ENCODE results near the gene AATK.

The AATK gene, protein sequence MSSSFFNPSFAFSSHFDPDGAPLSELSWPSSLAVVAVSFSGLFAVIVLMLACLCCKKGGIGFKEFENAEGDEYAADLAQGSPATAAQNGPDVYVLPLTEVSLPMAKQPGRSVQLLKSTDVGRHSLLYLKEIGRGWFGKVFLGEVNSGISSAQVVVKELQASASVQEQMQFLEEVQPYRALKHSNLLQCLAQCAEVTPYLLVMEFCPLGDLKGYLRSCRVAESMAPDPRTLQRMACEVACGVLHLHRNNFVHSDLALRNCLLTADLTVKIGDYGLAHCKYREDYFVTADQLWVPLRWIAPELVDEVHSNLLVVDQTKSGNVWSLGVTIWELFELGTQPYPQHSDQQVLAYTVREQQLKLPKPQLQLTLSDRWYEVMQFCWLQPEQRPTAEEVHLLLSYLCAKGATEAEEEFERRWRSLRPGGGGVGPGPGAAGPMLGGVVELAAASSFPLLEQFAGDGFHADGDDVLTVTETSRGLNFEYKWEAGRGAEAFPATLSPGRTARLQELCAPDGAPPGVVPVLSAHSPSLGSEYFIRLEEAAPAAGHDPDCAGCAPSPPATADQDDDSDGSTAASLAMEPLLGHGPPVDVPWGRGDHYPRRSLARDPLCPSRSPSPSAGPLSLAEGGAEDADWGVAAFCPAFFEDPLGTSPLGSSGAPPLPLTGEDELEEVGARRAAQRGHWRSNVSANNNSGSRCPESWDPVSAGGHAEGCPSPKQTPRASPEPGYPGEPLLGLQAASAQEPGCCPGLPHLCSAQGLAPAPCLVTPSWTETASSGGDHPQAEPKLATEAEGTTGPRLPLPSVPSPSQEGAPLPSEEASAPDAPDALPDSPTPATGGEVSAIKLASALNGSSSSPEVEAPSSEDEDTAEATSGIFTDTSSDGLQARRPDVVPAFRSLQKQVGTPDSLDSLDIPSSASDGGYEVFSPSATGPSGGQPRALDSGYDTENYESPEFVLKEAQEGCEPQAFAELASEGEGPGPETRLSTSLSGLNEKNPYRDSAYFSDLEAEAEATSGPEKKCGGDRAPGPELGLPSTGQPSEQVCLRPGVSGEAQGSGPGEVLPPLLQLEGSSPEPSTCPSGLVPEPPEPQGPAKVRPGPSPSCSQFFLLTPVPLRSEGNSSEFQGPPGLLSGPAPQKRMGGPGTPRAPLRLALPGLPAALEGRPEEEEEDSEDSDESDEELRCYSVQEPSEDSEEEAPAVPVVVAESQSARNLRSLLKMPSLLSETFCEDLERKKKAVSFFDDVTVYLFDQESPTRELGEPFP (N-terminal part only)

DNA sequence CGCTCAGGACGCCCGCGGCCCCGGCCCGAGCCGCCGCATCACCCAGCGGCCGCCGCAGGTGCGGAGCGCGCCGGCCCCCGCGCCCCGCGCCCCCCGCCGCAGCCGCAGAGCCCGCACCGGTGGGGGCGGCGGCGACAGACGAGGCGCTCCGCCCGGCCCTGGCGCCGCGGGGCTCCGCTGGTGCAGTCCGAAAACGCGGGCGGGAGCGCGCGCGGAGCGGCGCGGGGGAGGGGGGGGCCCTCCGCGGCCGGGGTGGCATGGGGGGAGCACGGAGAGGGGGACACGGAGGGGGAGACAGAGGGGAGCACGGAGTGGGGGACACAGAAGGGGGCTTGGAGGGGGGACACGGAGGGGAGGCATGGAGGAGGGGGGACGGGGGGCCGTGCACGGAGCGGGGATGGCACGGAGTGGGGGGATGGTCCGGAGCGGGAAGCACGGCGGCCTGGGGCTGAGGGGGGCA lies at the start of gene AATK:
TSS of gene AATK (minus strand) at position 189 of the 460 bp plus-strand sequence. CDS start 229 bp downstream, outside the sequence.
- no peak for DNase-seq (ENCODE audit: low read depth)

DNA sequence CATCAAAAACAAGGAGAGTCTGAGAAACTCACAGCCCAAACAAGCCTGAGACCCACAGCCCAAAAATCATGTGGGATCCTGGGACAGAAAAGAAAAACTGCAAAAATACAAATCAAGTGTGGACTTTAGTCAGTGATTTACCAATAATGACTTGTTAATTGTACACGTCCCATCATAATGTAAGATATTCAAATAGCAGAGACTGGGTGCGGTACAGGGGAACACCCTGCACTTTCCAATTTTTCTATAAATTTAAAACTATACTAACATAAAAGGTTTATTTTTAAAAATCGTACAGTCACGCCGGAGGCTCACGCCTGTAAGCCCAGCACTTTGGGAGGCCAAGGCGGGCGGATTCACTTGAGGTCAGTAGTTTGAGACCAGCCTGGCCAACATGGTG lies 48.0 kb upstream of the AATK start:
- DNase-seq (ENCODE audit: low read depth), result no peak

DNA sequence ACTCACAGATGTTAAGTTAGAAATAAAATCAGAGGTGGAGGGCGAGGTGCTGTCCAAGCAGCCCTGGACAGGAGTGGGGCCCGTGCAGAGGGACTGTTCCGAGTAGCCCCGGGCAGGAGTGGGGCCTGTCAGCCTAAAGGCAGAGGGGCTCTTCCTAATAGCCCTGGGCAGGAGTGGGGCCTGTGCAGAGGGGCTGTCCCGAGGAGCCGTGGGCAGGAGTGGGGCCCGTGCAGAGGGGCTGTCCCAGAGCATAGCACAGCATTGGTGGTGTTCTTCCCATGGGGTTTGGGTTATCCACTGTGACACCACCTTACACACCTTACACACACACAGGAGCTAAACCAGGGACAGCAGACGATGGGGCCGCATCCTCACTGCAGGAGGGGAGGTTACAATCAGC lies 46.3 kb upstream of the AATK start:
- no peak for DNase-seq (ENCODE audit: low read depth)

DNA sequence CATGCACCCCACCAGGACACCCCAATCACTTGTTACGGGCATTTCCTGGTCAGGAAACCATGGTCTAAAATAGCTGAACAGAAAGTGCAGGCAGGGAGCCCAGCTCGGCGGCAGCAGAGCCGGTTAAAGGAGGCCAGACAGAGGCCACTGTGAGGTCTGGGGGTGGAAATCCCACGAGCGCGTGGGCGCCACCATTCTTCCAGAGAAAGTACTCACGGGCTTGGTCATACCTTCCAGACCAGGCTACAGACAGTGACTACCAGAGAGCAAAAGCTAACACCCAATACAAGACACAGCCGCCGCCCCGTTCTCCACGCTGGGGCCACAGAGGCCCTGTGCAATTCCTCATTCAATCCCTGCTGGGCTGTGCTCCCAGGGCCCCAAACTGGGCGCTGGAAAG lies 44.8 kb upstream of the AATK start:
- DNase-seq (ENCODE audit: low read depth), result no peak

DNA sequence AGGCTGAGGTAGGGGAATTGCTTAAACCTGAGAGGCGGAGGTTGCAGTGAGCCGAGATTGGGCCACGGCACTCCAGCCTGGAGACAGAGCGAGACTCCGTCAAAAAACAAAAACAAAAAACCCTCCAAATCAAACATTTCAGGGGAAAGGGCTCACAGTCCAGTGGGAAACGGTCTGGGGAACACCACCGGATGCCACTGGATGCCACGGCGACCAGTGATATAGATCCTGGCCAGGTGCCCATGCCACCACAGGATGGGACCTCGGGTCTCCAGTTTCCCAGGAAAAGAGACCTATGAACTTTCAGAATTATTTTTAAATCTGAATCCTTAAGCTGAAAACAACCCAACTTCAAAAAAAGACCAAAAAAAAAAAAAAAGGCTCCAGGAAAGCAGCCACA lies 44.4 kb upstream of the AATK start:
- no peak for DNase-seq (ENCODE audit: low read depth)

DNA sequence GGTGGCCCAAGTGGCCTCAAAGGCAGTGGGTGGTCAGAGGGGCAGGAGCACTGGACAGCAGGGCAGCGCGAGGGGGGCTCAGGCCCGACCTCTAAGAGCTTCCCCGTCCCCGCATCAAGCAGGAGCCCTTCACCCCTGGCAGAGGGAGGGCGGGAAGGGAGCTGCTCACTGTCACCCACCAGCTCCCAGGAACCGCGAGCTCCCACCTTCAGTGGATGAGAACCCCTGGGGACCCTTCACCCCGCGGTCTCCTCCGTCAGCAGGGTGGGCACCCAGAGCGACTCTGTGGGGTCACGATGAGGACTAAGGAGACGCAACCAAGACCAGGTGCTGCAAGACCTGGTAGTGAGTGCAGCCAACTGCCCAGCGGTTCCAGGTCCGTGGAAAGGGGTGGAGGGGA lies 43.1 kb upstream of the AATK start:
- DNase-seq (ENCODE audit: low read depth), result no peak

DNA sequence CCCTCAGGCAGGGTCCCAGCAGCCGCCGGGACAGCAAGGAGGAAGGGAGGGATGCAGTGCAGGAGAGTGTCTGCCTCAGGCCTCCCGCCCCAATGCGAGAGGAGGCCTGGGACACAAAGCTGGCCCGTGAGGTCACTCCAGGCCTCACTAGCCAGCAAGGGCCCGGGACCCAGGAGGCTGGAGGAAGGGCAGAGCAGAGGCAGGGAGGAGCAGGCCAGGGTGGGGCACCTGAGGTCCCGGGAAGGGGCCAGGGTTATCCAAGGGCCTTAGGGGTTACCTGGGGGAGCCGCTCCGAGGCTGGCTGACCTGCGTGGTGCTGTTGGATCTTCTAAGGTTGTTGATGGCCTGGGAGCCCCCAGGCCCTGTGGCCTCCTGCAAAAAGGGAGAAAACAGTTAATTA lies 42.6 kb upstream of the AATK start:
- DNase-seq (ENCODE audit: low read depth), result no peak

DNA sequence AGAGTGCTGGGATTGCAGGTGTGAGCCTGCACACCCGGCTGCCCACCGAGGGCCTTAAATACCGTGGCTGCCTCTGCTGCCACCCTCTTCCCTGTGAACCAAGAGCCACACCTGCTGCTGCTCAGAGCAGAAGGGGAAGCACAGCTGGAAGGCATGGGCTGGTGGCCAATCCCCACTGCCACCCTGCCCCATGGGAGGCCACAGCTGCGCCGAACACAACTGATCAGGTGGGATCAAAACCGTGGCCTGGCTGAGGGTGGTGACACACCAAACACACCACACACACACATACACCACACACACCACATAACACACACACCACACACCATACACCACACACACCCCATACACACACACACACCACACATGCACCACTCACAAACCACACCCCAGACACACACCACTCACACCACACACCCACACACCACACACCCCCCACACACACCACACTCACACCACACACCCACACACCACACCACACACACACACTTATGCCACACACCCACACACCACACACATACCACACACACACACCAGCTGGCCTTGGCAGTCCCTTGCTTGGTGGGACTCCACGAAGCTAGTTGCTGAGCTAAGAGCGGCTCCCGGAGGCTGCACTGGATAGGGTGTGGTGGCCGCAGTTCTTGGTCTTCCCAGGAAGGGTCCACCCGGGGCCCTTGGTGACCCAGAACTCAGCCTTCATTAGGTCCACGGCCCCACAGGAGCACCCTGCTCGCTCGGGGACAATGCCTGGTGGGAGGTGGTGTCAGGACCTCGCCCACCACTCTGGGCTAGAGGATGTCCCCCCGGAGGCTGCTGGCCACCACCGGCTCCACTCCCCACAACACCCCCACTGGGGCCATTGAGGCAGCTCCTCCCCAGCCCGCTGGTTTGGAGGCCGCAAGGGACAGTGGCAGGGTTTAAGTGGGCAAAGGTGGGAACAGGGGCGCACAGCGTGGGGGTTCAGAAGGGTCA lies 41.9 kb upstream of the AATK start:
- no peak for DNase-seq (ENCODE audit: low read depth)

DNA sequence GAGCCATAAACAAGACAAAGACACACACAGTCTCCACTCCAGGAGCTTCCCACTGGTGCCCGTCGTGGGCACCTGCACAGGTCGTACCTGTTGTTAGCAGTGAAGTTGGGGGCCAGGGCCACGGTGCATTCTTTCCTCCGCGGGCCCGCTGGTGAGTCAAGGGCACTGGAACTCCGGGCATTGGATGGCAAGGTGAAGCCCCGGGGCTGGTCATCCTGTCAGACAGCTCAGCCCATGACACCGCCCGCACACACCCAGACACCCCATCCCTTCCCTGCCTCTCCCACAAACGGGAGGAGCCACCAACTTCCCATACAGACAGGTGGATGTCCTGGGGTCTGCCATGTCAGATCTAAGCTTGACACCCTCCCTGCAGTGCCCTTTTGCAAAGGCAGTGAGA lies 40.6 kb upstream of the AATK start:
- no peak for DNase-seq (ENCODE audit: low read depth)

DNA sequence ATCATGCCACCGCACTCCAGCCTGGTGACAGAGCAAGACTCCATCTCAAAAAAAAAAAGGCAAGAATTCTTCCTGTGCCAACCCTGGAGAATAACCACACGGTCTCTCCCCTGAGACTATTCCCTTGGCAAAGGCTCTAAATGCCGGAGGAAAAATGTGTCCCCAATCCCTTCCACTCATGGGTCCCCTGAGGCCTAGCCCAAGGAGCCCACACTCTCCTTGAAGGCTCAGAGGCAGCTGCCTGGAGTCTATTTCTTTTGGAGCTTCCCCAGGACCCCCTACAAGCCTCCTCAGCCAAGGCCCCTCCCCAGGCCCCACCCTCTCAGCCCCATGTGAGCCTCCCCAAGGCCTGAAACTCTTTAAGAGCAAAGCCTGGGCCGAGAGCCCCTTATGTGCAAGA lies 40.1 kb upstream of the AATK start:
- DNase-seq (ENCODE audit: low read depth), result no peak

DNA sequence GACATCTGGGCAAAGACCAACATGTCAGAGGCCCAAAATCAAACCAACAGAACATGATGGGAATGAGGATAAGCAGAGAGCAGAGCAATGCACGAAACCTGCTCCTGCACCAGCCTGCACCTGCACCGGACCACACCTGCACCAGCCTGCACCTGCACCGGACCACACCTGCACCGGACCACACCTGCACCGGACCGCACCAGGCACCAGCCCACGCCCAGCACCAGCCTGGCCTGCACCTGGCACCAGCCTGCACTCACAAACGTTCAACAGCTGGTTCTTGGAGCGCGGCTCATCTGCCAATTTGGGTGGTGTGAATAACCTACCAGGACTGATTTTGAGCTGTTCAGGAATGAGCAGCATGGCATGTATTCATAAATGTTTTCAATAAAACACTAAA lies 38.6 kb upstream of the AATK start:
- no peak for DNase-seq (ENCODE audit: low read depth)

DNA sequence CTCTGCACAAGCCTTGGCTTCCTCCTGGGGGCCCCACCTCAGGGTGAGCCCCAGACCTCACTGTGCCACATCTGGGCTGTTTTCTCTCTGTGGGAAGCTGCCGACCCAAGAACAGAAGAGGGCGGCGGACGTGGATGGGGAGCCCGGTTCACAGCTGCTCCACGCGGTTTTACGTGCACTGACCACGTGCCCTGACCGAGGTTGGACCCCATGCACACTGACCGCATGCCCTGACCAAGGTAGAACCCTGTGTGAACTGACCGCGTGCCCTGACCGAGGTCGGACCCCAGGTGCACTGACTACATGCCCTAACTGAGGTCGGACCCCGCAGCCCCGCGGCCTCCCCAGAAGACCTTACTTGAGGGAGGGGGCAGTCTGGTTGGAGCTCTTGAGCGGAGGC lies 37.1 kb upstream of the AATK start:
- DNase-seq (ENCODE audit: low read depth), result no peak

DNA sequence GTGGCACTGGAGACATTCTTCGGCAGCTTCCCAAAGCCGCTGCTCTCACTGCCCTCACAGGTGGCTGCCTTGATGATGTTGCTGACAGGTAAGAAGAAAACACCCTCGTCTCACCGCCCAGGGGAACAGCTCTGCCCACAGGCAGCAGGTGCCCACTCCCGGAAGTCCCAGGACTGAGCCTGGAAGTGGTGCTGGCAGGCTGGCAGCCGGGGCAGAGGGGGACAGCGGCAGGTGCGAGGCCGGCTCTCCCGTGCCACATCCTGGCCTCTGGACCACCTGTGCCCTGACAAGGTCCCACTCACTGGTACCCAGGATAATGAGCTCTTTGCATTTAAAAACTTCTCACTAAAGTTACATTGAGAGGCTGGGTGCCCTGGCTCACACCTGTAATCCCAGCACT lies 36.3 kb upstream of the AATK start:
- DNase-seq (ENCODE audit: low read depth), result no peak

DNA sequence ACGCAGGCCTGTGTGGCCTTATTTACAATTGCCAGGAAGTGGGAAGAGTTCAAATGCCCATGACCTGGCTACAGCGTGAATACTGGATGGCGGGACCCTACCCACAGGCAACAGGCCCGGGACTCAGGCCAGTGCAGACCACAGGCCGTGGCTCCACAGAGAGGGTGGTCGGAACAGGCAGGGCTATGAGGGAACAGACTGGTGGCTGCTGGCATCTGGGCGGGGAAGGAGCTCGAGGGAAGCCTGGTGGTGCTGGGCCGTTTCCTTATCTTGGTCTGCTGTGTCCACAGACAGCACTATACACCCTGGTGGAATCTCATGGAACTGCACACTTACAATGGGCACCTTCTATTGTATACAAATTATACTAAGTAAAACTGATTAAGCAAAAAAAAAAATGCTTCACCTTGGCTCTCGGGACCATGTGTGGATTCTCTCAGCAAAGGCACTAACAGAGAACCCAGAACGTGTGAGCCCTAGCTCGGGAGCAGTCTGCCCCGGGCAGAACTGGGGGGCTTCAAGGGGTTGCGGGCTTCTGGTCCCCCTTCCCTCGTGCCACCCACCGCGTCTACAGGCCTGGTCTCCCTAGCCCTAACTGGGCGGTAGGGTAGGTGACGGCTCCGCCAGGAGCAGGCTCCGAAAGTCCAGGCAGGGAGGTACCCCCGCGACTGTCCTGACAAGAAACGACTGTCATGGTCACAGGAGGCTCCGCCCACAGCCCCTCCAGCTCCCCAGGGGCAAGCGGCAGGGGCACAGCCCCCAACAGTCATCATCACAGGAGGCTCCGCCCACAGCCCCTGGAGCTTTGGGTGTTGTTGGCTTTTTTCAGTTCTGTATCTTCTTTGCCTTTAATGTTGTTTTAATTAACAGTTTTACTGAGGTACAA lies 34.9 kb upstream of the AATK start:
- no peak for DNase-seq (ENCODE audit: low read depth)

DNA sequence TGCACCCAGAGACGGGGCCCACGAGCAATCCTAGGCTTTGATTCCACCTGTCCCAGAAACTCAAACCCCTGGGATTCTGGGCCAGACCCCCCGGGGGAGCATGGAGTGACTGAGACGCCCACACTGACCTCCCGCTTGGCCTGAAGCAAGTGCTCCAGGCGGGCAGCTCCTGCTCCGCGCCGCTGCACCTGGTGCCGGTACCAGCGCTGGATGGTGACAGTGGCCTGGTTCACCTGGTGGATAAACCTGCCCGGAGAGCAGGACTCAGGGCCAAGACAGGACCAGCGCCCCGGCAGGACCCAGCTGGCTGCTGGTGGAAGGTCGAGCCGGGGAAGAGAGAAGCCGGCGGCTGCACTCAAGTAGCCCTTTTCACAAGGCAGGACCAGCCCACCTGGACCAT lies 34.2 kb upstream of the AATK start:
- DNase-seq (ENCODE audit: low read depth), result no peak

DNA sequence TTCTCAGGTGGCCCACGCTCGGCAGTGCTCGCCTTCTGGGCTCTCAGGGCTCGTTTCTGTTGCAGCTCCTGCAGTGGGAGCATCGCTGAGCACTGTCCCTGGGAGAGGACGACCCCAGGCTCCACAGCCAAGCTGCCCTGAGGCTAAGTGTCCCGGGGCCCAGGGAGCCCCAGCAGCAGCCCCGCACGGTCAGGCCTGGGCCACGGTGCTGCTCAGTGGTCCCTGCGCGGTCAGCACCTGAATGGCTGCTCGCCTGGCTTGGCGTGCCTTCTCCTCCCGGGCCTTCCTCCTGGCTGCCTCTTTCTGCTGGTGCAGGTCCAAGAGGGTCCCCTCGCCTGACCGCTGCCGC lies 33.4 kb upstream of the AATK start:
- DNase-seq (ENCODE audit: low read depth), result no peak

DNA sequence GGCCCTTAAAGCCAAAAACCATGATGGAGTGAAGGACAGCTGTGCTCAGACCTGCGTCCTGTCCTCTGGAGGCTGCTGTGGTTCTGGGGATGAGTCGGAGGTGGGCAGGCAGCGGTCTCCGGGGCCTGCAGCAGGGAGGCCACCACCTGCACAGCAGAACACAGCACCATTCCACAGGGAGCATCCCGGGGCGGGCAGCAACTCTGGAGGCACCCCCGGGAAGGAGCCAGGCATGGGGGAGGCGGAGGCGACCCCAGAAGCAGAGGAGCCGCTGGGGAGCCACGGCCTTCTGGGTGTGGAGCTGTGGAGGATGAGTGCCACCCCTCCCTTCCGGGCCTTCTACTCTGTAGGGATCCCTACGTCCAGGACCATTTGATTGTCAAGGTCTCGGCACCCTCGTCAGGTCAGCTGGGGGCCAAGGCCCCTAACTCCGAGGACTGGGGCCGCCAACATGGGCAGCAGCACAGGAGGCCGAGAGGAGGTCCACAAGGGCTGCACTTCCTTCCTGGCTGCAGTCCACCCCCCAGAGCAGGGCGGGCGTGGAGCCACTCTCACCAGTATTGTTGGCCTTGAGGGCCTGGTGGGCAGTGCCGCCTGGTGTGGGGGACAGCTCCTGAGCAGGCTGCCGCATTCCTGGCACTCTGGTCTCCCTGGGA lies 32.9 kb upstream of the AATK start:
- no peak for DNase-seq (ENCODE audit: low read depth)

DNA sequence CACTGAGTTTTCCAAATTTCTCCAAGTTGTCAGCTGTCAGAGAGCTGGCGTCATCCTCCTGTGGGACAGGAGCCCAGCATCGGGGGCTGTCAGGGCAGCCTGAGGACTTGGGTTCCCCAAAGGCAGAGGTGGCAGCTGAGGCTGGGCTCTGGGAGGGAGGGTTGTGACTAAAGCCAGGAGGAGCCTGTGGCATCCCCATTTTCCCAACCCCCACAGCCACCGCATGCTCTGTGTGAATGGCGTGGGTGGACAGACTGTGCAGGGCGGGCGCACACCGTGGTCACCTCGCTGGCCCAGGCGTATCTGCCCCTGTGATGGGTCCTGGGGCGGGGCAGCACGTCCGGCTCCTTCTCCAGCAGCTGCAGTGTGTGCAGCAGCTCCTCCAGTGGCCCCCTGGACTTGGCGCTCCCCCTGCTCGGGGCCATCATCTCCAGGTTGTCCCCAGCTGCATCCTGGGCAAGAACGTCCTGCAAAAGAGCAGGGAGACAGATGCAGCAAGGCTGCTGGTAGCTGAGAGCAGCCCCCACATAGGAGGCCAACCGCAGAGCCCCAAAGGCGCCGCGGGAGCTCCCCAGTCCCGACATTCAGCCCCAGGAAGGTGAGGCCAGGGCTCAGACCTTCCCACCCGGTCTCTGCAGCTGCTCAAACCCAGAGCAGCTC lies 31.9 kb upstream of the AATK start:
- DNase-seq (ENCODE audit: low read depth), result no peak

DNA sequence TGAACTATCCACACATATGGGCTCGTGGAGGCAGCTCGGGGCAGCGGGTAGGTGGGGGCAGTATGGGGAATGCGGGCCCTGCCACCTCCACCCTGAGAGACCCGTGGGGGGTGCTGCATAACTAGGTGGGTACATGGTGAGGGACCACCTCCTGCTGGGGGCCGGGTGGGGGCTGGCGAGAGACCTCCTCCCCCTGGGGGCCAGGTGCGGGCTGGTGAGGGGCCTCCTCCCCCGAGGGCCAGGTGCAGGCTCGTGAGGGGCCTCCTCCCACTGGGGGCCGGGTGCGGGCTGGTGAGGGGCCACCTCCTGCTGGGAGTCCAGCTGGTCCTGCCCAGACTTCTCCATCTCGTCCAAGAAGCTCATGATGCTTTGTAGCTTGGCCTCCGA lies 31.4 kb upstream of the AATK start:
- no peak for DNase-seq (ENCODE audit: low read depth)

Measured in stimulated activated CD4-positive, alpha-beta T cell treated with anti-CD3 and anti-CD28 coated beads, Interleukin-2, amount 100 ng/mL, for 4 hours (primary cell).